ENCODE data around the gene PLK5. TPM values are rescaled to one million over a fixed set of nuclear protein-coding genes. Genes with fewer than 3 reads are reported as not detected.
"Not testable (repeated sequence)": the region's sequence is repeated elsewhere in the genome, so short reads cannot be mapped to it uniquely, and the experiment has no call there.

The PLK5 gene
- total and polyA plus RNA-seq, 2 experiments from 2014 or later = 0.97 to 1.2 TPM

GRCh38 chr19:1519802-1520201, 4.1 kb upstream of the PLK5 start:
- H3K4me3 Mint-ChIP-seq; H3K79me2 ChIP-seq (replicated peaks; ENCODE audit: insufficient read depth); H3K27ac Mint-ChIP-seq; H3K36me3 ChIP-seq (ENCODE audit: insufficient read depth); H3K4me1 ChIP-seq (ENCODE audit: insufficient read depth); H3F3A ChIP-seq (replicated peaks; ENCODE audit: low read depth); H4K20me1 ChIP-seq (replicated peaks; ENCODE audit: insufficient read depth); H3K36me3 Mint-ChIP-seq (ENCODE audit: low read depth); ATAC-seq; H3K4me3 ChIP-seq; H3K9me2 ChIP-seq (ENCODE audit: insufficient read depth); DNase-seq (ENCODE audit: low spot score); H3K4me2 ChIP-seq; H3K9me3 Mint-ChIP-seq; H3K4me1 Mint-ChIP-seq; H2AFZ ChIP-seq; H3K27ac ChIP-seq (ENCODE audit: low read depth): not testable (repeated sequence)
- H3K27me3 Mint-ChIP-seq (ENCODE audit: insufficient read depth, low read depth, poor library complexity) = peaks cover 34% of the 10 kb centered on the region
- H3K27me3 ChIP-seq (ENCODE audit: insufficient read depth) = peaks cover 23% of the 10 kb centered on the region

- H3K9me3 Mint-ChIP-seq = peaks cover 8% of the 10 kb centered on the region
- no peak overlapping the region for H3K4me2 ChIP-seq
- H3K36me3 ChIP-seq (ENCODE audit: insufficient read depth) = no peaks in the 10 kb centered on the region
- H3K36me3 Mint-ChIP-seq (ENCODE audit: low read depth) = peaks cover 4% of the 10 kb centered on the region; the same call in 1 of the 3 replicates
- no peak overlapping the region for H3K4me3 Mint-ChIP-seq
- no peak overlapping the region for H3K4me3 ChIP-seq
- no peak for ATAC-seq
- H2AFZ ChIP-seq = no peak overlapping the region
- peaks cover 39% of the 10 kb centered on the region for H3K27me3 Mint-ChIP-seq (ENCODE audit: insufficient read depth, low read depth, poor library complexity)
- H3K4me1 Mint-ChIP-seq = peaks cover 6% of the 10 kb centered on the region; the same call in 2 of the 3 replicates
- H3K27me3 ChIP-seq (ENCODE audit: insufficient read depth) = peaks cover 27% of the 10 kb centered on the region
- H3K9me2 ChIP-seq (ENCODE audit: insufficient read depth) = no peaks in the 10 kb centered on the region
- no peak overlapping the region for H3K27ac Mint-ChIP-seq
- H3K27ac ChIP-seq (ENCODE audit: low read depth) = no peak overlapping the region
- no peaks in the 10 kb centered on the region; the same call in 1 of the 2 replicates for H4K20me1 ChIP-seq (replicated peaks; ENCODE audit: insufficient read depth)
- H3K4me1 ChIP-seq (ENCODE audit: insufficient read depth) = no peaks in the 10 kb centered on the region
- TF ChIP-seq REST (IDR thresholded peaks at IDR 0.05; ENCODE audit: unreplicated experiment) = no peak
- TF ChIP-seq ZNF114 (CRISPR knock-in tag; IDR thresholded peaks at IDR 0.05) = no peak
- TF ChIP-seq STAT1 (IDR thresholded peaks at IDR 0.05; ENCODE audit: unreplicated experiment) = no peak
- TF ChIP-seq JUNB (IDR thresholded peaks at IDR 0.05; ENCODE audit: unreplicated experiment) = no peak
- no peaks in the 10 kb centered on the region for H3K79me2 ChIP-seq (replicated peaks; ENCODE audit: insufficient read depth)
- H3F3A ChIP-seq (replicated peaks; ENCODE audit: low read depth) = 0 out of 2 replicates have a peak, but pooled peaks cover 4% of the 10 kb centered on the region
- no peak for DNase-seq (ENCODE audit: low spot score)
Measured at GRCh38 chr19:1520203-1520780, 3.6 kb upstream of the PLK5 start.

- DNase-seq (ENCODE audit: low spot score) = no peak
- Histone ChIP-seq H3K9me2 (ENCODE audit: insufficient read depth) (no peaks in the 10 kb centered on the region), H3K36me3 (ENCODE audit: insufficient read depth) (no peaks in the 10 kb centered on the region), H3K27ac (ENCODE audit: low read depth) (no peak overlapping the region), H3K4me3 (no peak overlapping the region), H3K79me2 (replicated peaks; ENCODE audit: insufficient read depth) (no peaks in the 10 kb centered on the region), H3F3A (replicated peaks; ENCODE audit: low read depth) (0 out of 2 replicates have a peak, but pooled peaks cover 4% of the 10 kb centered on the region), H2AFZ (no peak overlapping the region), H4K20me1 (replicated peaks; ENCODE audit: insufficient read depth) (no peaks in the 10 kb centered on the region; the same call in 1 of the 2 replicates), H3K4me2 (no peak overlapping the region), H3K27me3 (ENCODE audit: insufficient read depth) (peaks cover 27% of the 10 kb centered on the region), H3K4me1 (ENCODE audit: insufficient read depth) (no peaks in the 10 kb centered on the region)
- H3K27me3 Mint-ChIP-seq (ENCODE audit: insufficient read depth, low read depth, poor library complexity) = peaks cover 41% of the 10 kb centered on the region
- H3K9me3 Mint-ChIP-seq = peaks cover 8% of the 10 kb centered on the region
- H3K4me3 Mint-ChIP-seq = no peak overlapping the region
- H3K4me1 Mint-ChIP-seq = peaks cover 6% of the 10 kb centered on the region; the same call in 2 of the 3 replicates
- no peak for ATAC-seq
- no peak overlapping the region for H3K27ac Mint-ChIP-seq
- peaks cover 4% of the 10 kb centered on the region; the same call in 1 of the 3 replicates for H3K36me3 Mint-ChIP-seq (ENCODE audit: low read depth)
- TF ChIP-seq ZNF114 (CRISPR knock-in tag; IDR thresholded peaks at IDR 0.05) (no peak), EZH2phosphoT487 (IDR thresholded peaks at IDR 0.05; ENCODE audit: unreplicated experiment) (no peak), EZH2 (IDR thresholded peaks at IDR 0.05; ENCODE audit: low read depth, unreplicated experiment) (no peak), STAT1 (IDR thresholded peaks at IDR 0.05; ENCODE audit: unreplicated experiment) (no peak), CTCF (conservative IDR thresholded peaks at IDR 0.05; ENCODE audit: low read depth in 2 of 2) (no peak), ZNF331 (CRISPR knock-in tag; IDR thresholded peaks at IDR 0.05; ENCODE audit: low read depth) (no peak), JUNB (IDR thresholded peaks at IDR 0.05; ENCODE audit: unreplicated experiment) (no peak), REST (IDR thresholded peaks at IDR 0.05; ENCODE audit: unreplicated experiment) (no peak), POLR2AphosphoS5 (IDR thresholded peaks at IDR 0.05; ENCODE audit: low read depth) (no peak), CREB1 (CRISPR knock-in tag; IDR thresholded peaks at IDR 0.05; ENCODE audit: low read depth) (no peak)
Measured at GRCh38 chr19:1521636-1522035, 2.2 kb upstream of the PLK5 start.

Data from GM23338 (cell line).